ENCODE measurements around the gene TBXAS1. TPM values are rescaled to one million over a fixed set of nuclear protein-coding genes. Genes with fewer than 3 reads are reported as not detected.

The TBXAS1 gene
- total and polyA plus RNA-seq, 2 donors (not counting 3 experiments of a cell fraction or from before 2014, with no cell fraction given): 2.1 to 4.3 TPM

DNA sequence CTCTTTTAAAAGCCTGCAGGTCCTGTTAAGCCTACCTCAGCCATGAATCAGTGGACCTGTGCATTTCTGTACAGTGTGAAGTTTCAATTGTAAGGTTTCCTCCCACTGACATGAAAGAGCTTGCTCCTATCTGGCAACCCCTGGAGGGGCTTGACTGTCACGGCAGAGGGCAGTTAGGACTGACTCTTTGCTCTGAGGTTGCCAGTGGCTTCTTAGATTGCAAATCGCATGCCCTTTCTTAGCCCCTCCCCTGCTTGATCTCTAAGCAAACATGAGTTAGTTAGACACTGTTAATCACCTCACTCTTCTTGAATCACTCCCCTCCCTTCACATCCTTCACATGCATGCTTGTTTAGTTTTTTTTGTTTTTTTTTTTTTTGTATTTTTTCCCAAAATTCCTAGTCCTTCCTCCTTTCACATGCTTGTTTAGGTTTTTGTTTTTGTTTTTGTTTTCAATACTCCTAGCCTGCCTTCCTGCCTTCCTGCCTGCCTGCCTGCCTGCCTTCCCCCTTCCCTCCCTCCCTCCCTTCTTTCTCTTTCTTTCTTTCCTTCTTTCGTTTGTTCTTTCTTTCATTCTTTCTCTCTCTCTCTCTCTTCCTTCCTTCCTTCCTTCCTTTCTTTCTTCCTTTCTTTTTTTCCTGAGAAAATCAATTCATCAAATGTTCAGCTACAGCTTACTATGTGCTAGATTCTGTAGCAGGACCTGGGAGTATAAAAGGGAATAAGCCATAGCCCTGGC, 45.2 kb upstream of the TBXAS1 start:
- CTCF ChIA-PET: interaction anchor here (0.6 to 3.7 kb wide), 3 partner anchors 52 to 222 kb away, joined by 3 to 22 read pairs (median 3); no protein-coding TSS in a partner anchor
- intact Hi-C loops (cut with micrococcal nuclease): no loop called here
- H3K4me1 ChIP-seq (ENCODE audit: control insufficient read depth, extremely low read depth, insufficient read depth, low read length): peaks cover 1% of the 10 kb centered on the region
- H3K79me2 ChIP-seq (ENCODE audit: control insufficient read depth, insufficient read depth, low read length): no peaks in the 10 kb centered on the region
- H3K9me3 ChIP-seq (replicated peaks; ENCODE audit: control insufficient read depth, insufficient read depth, low read length): no peaks in the 10 kb centered on the region
- DNase-seq (ENCODE audit: low read depth, low spot score) (no peak), FAIRE-seq (no peak)
- no peak overlapping the region for H3K4me2 ChIP-seq (ENCODE audit: insufficient read depth, low read length)
- H3K36me3 ChIP-seq (ENCODE audit: control insufficient read depth in 2 of 2, extremely low read depth in 1 of 2, insufficient read depth in 2 of 2, low read length in 2 of 2): no peaks in the 10 kb centered on the region
- POLR2A ChIA-PET: interaction anchor here (0.7 kb wide), 1 partner anchor 255 kb away, joined by 4 read pairs; no protein-coding TSS in a partner anchor
- no peak overlapping the region for H2AFZ ChIP-seq (ENCODE audit: low read depth, low read length)
- no peaks in the 10 kb centered on the region for H3K27me3 ChIP-seq (ENCODE audit: control insufficient read depth in 2 of 2, insufficient read depth in 2 of 2, low read length in 2 of 2)
- H3K9ac ChIP-seq (replicated peaks; ENCODE audit: extremely low read depth, insufficient read depth, low read length): no peak overlapping the region
- no TSS peak for BruUV-seq (replicated peaks)
- TF ChIP-seq, protein P1, sequence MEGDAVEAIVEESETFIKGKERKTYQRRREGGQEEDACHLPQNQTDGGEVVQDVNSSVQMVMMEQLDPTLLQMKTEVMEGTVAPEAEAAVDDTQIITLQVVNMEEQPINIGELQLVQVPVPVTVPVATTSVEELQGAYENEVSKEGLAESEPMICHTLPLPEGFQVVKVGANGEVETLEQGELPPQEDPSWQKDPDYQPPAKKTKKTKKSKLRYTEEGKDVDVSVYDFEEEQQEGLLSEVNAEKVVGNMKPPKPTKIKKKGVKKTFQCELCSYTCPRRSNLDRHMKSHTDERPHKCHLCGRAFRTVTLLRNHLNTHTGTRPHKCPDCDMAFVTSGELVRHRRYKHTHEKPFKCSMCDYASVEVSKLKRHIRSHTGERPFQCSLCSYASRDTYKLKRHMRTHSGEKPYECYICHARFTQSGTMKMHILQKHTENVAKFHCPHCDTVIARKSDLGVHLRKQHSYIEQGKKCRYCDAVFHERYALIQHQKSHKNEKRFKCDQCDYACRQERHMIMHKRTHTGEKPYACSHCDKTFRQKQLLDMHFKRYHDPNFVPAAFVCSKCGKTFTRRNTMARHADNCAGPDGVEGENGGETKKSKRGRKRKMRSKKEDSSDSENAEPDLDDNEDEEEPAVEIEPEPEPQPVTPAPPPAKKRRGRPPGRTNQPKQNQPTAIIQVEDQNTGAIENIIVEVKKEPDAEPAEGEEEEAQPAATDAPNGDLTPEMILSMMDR (IDR thresholded peaks at IDR 0.05; ENCODE audit: extremely low read depth in 1 of 2, insufficient read depth in 1 of 2, low read depth in 1 of 2, low read length in 2 of 2): no peak
- TF ChIP-seq MYC (IDR thresholded peaks at IDR 0.05; ENCODE audit: low read depth, low read length) (no peak), POLR2AphosphoS5 (IDR thresholded peaks at IDR 0.05; ENCODE audit: insufficient read depth, low read depth, low read length) (no peak), POLR2A (IDR thresholded peaks at IDR 0.05; ENCODE audit: low read depth, low read length) (no peak), GATA2 (IDR thresholded peaks at IDR 0.05; ENCODE audit: insufficient read depth, insufficient read length, low read depth, low read length) (no peak), EZH2 (IDR thresholded peaks at IDR 0.05; ENCODE audit: borderline replicate concordance, low read depth, low read length, severe bottlenecking) (no peak), JUN (IDR thresholded peaks at IDR 0.05; ENCODE audit: borderline replicate concordance, insufficient read depth, insufficient read length, low read depth) (no peak), FOS (IDR thresholded peaks at IDR 0.05; ENCODE audit: borderline replicate concordance, insufficient read depth, low read length) (no peak)
- TF ChIP-seq, protein P2, sequence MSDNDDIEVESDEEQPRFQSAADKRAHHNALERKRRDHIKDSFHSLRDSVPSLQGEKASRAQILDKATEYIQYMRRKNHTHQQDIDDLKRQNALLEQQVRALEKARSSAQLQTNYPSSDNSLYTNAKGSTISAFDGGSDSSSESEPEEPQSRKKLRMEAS (IDR thresholded peaks at IDR 0.05; ENCODE audit: insufficient read depth, insufficient read length): no peak
- no peaks in the 10 kb centered on the region for H4K20me1 ChIP-seq (replicated peaks; ENCODE audit: control insufficient read depth, extremely low read depth, insufficient read depth, low read length)
- H3K4me3 ChIP-seq (replicated peaks in 1 of 3; ENCODE audit: insufficient read depth in 1 of 3, low read depth in 1 of 3, low read length in 3 of 3): no peak overlapping the region
- dilution Hi-C loops (cut with MboI; ENCODE audit: extremely low pct_ligation_motif_present, low sequenced_read_pairs): no loop called here
- H3K27ac ChIP-seq (ENCODE audit: insufficient read depth, low read depth, low read length): no peak overlapping the region
- H3K9me1 ChIP-seq (replicated peaks; ENCODE audit: control insufficient read depth, extremely low read depth, insufficient read depth, low read length): no peaks in the 10 kb centered on the region
